Panc1 (cell line): ENCODE results near the gene LTB. TPM values are rescaled to one million over a fixed set of nuclear protein-coding genes. Genes with fewer than 3 reads are reported as not detected.

ENCODE experiments used
- ATAC-seq: fragments of 200-7000 bp; cut with Tn5 transposase; 2 replicates; pipeline ENCODE4 v1.9.1; 2020; ENCODE audit warnings: mild to moderate bottlenecking, moderate library complexity
- BruUV-seq: library from RNA; stranded (reverse); fragments of 400-500 nt; replicated peaks from 2 replicates; lab custom pipeline; 2021; lab: Mats Ljungman, UMichigan
- CTCF ChIA-PET: fragments of 300-600 bp; sonication (Branson Sonifier 250); formaldehyde crosslinking; loops from one replicate; lab custom pipeline; 2022; ENCODE audit warnings: antibody characterized with exemption; lab: Charles Lee
- POLR2A ChIA-PET: fragments of 300-600 bp; sonication (Branson Sonifier 250); formaldehyde crosslinking; loops from one replicate; lab custom pipeline; 2022; ENCODE audit warnings: antibody characterized with exemption; lab: Charles Lee
- DNase-seq: peaks from one replicate; pipeline ENCODE4 v3.0.0-alpha.2; 2010; ENCODE audit warnings: low read depth, low spot score
- H3K27ac ChIP-seq: 2 replicates; pipeline ENCODE4 v1.5.1; 2011; ENCODE audit warnings: mild to moderate bottlenecking, low read length, inconsistent platforms
- H3K27me3 ChIP-seq: fragments of 200-500 bp; sonication (Bioruptor generic); 2 replicates; pipeline ENCODE4 v1.6.0; 2014; ENCODE audit warnings: low read length, inconsistent platforms; ENCODE audit not compliant: control insufficient read depth, insufficient read depth
- H3K36me3 ChIP-seq: fragments of 200-500 bp; sonication (Bioruptor generic); 2 replicates; pipeline ENCODE4 v1.5.1; 2014; ENCODE audit warnings: inconsistent platforms, mild to moderate bottlenecking, low read length, moderate library complexity; ENCODE audit not compliant: control insufficient read depth, insufficient read depth
- H3K4me1 ChIP-seq: 2 replicates; pipeline ENCODE4 v1.5.1; 2011; ENCODE audit warnings: inconsistent platforms, mild to moderate bottlenecking, low read length, moderate library complexity; ENCODE audit not compliant: control insufficient read depth, insufficient read depth
- H3K4me3 ChIP-seq, 2 experiments: 2 replicates each; pipeline ENCODE4 v1.5.1; 2011 to 2012; ENCODE audit warnings: low read depth in 2 of 2, low read length in 2 of 2, mild to moderate bottlenecking in 2 of 2, inconsistent platforms in 1 of 2, moderate library complexity in 1 of 2
- H3K9me3 ChIP-seq: fragments of 200-500 bp; sonication (Bioruptor generic); 2 replicates; pipeline ENCODE4 v1.5.1; 2014; ENCODE audit warnings: low read depth, mild to moderate bottlenecking, inconsistent platforms, low read length, moderate library complexity; ENCODE audit not compliant: control insufficient read depth, insufficient read depth
- CTCF ChIP-seq: fragments of 450-650 bp; IDR thresholded peaks from 2 replicates; pipeline ENCODE4 v1.5.1; 2017; ENCODE audit warnings: mild to moderate bottlenecking
- POLR2AphosphoS5 ChIP-seq: IDR thresholded peaks from 2 replicates; pipeline ENCODE4 v1.6.1; 2012; ENCODE audit warnings: mild to moderate bottlenecking, low read depth, low read length, moderate library complexity
- SIN3A ChIP-seq: IDR thresholded peaks from 2 replicates; pipeline ENCODE4 v1.6.1; 2012; ENCODE audit warnings: low read depth, mild to moderate bottlenecking, low read length, moderate library complexity, borderline replicate concordance; ENCODE audit not compliant: insufficient read depth
- TCF7L2 ChIP-seq: IDR thresholded peaks from 2 replicates; pipeline ENCODE4 v1.6.1; 2011; ENCODE audit warnings: mild to moderate bottlenecking, low read depth, low read length, inconsistent platforms
- in situ Hi-C: cut with HindIII; loops from 2 replicates; pipeline ENCODE4 v1.10.0; 2016; ENCODE audit warnings: low sequenced_read_pairs, low pct_unique_long_range_greater_than_20kb
- intact Hi-C: fragments of 100-400 bp; cut with micrococcal nuclease; formaldehyde crosslinking; loops from one replicate; pipeline ENCODE4 v1.10.0; 2022; ENCODE audit not compliant: unreplicated experiment
- total RNA-seq: library from RNA; stranded (reverse); gene quantifications from one replicate; pipeline ENCODE4 v1.2.1, GENCODE V29; 2021; ENCODE audit not compliant: unreplicated experiment
- TF ChIP-seq, protein P1 (sequence below), 2 experiments: IDR thresholded peaks; 2 replicates each; pipeline ENCODE4 v1.6.1; 2011 to 2012; ENCODE audit warnings: low read depth in 2 of 2, control low read depth in 1 of 2, low read length in 1 of 2, mild to moderate bottlenecking in 1 of 2, moderate library complexity in 1 of 2; ENCODE audit not compliant: insufficient read depth in 1 of 2

Gene LTB
- total RNA-seq, 1 experiment from 2014 or later, result 3.7 TPM

DNA sequence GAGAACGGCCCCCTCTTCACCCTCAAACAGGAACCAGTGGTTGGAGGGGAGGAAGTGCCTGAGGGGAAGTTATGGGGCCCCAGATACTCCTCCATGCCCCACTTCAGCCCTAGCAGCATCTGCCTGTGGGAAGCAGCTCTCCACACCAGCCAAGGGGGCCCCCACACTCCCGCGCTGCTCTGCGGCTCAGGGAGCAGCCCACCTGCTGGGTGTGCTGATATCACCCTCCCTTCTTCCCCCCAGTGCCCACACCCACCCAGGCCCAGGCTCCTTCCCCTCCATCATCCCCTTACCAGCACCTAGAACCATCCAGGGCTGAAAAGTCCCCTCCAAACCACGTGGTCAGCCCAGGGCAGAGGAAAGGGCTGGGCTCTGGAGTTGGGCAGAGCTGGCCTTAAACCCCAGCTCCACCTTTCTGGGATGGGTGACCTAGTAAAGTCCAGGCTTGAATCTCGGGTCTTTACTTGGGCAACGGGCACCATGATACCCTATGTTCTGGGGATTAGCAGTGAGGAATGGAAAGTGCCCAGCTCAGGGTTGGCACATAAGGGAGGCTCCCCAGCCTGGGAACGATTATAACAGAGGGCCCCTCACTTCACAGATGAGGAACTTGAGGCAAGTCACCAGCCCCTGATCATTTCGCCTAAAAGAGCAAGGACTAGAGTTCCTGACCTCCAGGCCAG is 4.5 kb upstream of the LTB start:
- ChIA-PET CTCF (interaction anchor here (1.5 kb wide), 1 partner anchor 36 kb away, joined by 7 read pairs; no protein-coding TSS in a partner anchor), POLR2A (no interaction called here)
- TF ChIP-seq CTCF (no peak), SIN3A (no peak), TCF7L2 (no peak), POLR2AphosphoS5 (no peak)
- TF ChIP-seq, protein P1, sequence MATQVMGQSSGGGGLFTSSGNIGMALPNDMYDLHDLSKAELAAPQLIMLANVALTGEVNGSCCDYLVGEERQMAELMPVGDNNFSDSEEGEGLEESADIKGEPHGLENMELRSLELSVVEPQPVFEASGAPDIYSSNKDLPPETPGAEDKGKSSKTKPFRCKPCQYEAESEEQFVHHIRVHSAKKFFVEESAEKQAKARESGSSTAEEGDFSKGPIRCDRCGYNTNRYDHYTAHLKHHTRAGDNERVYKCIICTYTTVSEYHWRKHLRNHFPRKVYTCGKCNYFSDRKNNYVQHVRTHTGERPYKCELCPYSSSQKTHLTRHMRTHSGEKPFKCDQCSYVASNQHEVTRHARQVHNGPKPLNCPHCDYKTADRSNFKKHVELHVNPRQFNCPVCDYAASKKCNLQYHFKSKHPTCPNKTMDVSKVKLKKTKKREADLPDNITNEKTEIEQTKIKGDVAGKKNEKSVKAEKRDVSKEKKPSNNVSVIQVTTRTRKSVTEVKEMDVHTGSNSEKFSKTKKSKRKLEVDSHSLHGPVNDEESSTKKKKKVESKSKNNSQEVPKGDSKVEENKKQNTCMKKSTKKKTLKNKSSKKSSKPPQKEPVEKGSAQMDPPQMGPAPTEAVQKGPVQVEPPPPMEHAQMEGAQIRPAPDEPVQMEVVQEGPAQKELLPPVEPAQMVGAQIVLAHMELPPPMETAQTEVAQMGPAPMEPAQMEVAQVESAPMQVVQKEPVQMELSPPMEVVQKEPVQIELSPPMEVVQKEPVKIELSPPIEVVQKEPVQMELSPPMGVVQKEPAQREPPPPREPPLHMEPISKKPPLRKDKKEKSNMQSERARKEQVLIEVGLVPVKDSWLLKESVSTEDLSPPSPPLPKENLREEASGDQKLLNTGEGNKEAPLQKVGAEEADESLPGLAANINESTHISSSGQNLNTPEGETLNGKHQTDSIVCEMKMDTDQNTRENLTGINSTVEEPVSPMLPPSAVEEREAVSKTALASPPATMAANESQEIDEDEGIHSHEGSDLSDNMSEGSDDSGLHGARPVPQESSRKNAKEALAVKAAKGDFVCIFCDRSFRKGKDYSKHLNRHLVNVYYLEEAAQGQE (IDR thresholded peaks at IDR 0.05; ENCODE audit: insufficient read depth in 1 of 2, low read depth in 2 of 2, low read length in 1 of 2), result no peak
- Histone ChIP-seq H3K4me1 (0 out of 2 replicates have a peak, but pooled peaks cover 3% of the 10 kb centered on the region), H3K27me3 (no peaks in the 10 kb centered on the region), H3K36me3 (no peaks in the 10 kb centered on the region), H3K4me3 (no peak overlapping the region), H3K9me3 (no peaks in the 10 kb centered on the region), H3K27ac (no peak overlapping the region)
- BruUV-seq, result no TSS peak
- ATAC-seq (no peak), DNase-seq (no peak)
- intact Hi-C loops (no loop called here), in situ Hi-C loops (no loop called here)

DNA sequence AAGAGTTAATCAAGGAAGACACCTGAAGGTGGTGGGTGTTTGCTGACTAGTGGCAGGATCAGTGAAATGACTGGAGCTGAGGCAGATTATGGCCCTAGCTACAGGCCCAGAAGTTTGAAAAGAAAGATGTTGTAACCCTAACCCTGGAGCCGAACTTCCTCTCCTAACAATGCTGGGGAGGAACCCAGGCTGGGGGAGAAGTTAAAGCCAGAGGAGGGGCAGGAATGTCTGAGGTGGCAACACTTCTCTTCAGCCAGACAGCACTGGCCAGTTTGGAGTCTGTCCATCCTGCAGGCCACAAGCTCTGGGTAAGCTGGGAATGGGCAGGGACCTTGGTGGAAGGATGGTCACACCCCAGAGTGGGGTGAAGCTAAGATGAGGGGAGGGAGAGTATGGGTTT is 3.8 kb upstream of the LTB start, which contains the start of gene LST1:
Gene LST1, plus strand, starts transcription at position 270 of the 400 bp plus-strand sequence. CDS start 1,023 bp downstream, outside the sequence.
- Histone ChIP-seq H3K36me3 (no peaks in the 10 kb centered on the region), H3K27ac (no peak within 1 kb of the TSS), H3K4me3 (no peak within 1 kb of the TSS), H3K27me3 (no peaks in the 10 kb centered on the region), H3K9me3 (no peaks in the 10 kb centered on the region), H3K4me1 (0 out of 2 replicates have a peak, but pooled peaks cover 3% of the 10 kb centered on the region)
- no TSS peak for BruUV-seq
- ATAC-seq (no peak), DNase-seq (no peak)
- CTCF ChIA-PET, result interaction anchor here (0.6 kb wide), 1 partner anchor 12 kb away, joined by 3 read pairs; no protein-coding TSS in a partner anchor
- intact Hi-C loops (no loop called here), in situ Hi-C loops (no loop called here)
- TF ChIP-seq POLR2AphosphoS5, result no peak
- TF ChIP-seq CTCF, result no peak
- TF ChIP-seq, protein P1 (IDR thresholded peaks at IDR 0.05; ENCODE audit: insufficient read depth in 1 of 2, low read depth in 2 of 2, low read length in 1 of 2), result no peak
- TF ChIP-seq TCF7L2, result no peak
- no peak for TF ChIP-seq SIN3A
- POLR2A ChIA-PET, result no interaction called here
